Keratinocyte (primary cell): ENCODE data around the gene PALB2. TPM values are rescaled to one million over a fixed set of nuclear protein-coding genes. Genes with fewer than 3 reads are reported as not detected.
A peak's percentile ranks its signal among the peaks of the same experiment; 100 is the strongest.

ENCODE experiments used
- DNase-seq: peaks from one replicate; pipeline ENCODE4 v3.0.0-alpha.2; 2011; ENCODE audit warnings: low read depth, missing footprints, low spot score
- FAIRE-seq: peaks from 2 replicates; lab custom pipeline; 2011; peaks lifted over from hg19 to GRCh38; lab: Jason Lieb, UNC
- H2AFZ ChIP-seq: 2 replicates; pipeline ENCODE4 v1.6.0; 2012; ENCODE audit warnings: low read length, control low read depth, inconsistent platforms; ENCODE audit not compliant: control insufficient read depth
- H3K27ac ChIP-seq: 2 replicates; pipeline ENCODE4 v1.5.1; 2011; ENCODE audit warnings: low read length; ENCODE audit not compliant: control insufficient read depth, insufficient read depth
- H3K27me3 ChIP-seq: 3 replicates; pipeline ENCODE4 v1.6.0; 2011; ENCODE audit warnings: low read length; ENCODE audit not compliant: control insufficient read depth, insufficient read depth; ENCODE audit errors: extremely low read depth
- H3K36me3 ChIP-seq, 2 experiments: 2 replicates in 1 of 2; 3 replicates in 1 of 2; pipeline ENCODE4 v1.5.1; 2011; ENCODE audit warnings: low read length in 2 of 2, mild to moderate bottlenecking in 1 of 2; ENCODE audit not compliant: control insufficient read depth in 2 of 2, insufficient read depth in 2 of 2; ENCODE audit errors: extremely low read depth in 1 of 2
- H3K4me1 ChIP-seq: 3 replicates; pipeline ENCODE4 v1.5.1; 2011; ENCODE audit warnings: low read length; ENCODE audit not compliant: control insufficient read depth, insufficient read depth; ENCODE audit errors: extremely low read depth
- H3K4me2 ChIP-seq: 3 replicates; pipeline ENCODE4 v1.6.0; 2011; ENCODE audit warnings: low read depth, low read length; ENCODE audit not compliant: control insufficient read depth, insufficient read depth; ENCODE audit errors: extremely low read depth
- H3K4me3 ChIP-seq, 3 experiments: fragments of 200-600 bp in 1 of 3; sonication (generic) in 1 of 3; 2 replicates in 2 of 3; 3 replicates in 1 of 3; pipeline ENCODE4 v1.5.1; 2011 to 2016; ENCODE audit warnings: low read length in 3 of 3, mild to moderate bottlenecking in 3 of 3, control low read depth in 2 of 3, inconsistent platforms in 1 of 3, low read depth in 1 of 3, mixed read lengths in 1 of 3, mixed run types in 1 of 3, moderate library complexity in 1 of 3; ENCODE audit not compliant: control insufficient read depth in 2 of 3, insufficient read depth in 2 of 3; ENCODE audit errors: extremely low read depth in 1 of 3
- H3K79me2 ChIP-seq: 2 replicates; pipeline ENCODE4 v1.6.0; 2012; ENCODE audit warnings: low read length; ENCODE audit not compliant: control insufficient read depth, insufficient read depth
- H3K9ac ChIP-seq: 3 replicates; pipeline ENCODE4 v1.6.0; 2011; ENCODE audit warnings: low read length; ENCODE audit not compliant: control insufficient read depth, insufficient read depth; ENCODE audit errors: extremely low read depth
- H3K9me1 ChIP-seq: 3 replicates; pipeline ENCODE4 v1.6.0; 2011; ENCODE audit warnings: low read length; ENCODE audit not compliant: control insufficient read depth, insufficient read depth; ENCODE audit errors: extremely low read depth
- H3K9me3 ChIP-seq: 2 replicates; pipeline ENCODE4 v1.5.1; 2012; ENCODE audit warnings: low read depth, low read length; ENCODE audit not compliant: control insufficient read depth
- H4K20me1 ChIP-seq: 3 replicates; pipeline ENCODE4 v1.6.0; 2011; ENCODE audit warnings: low read length; ENCODE audit not compliant: control insufficient read depth, insufficient read depth; ENCODE audit errors: extremely low read depth
- EZH2 ChIP-seq: IDR thresholded peaks from one replicate; pipeline ENCODE4 v1.6.1; 2012; ENCODE audit warnings: inconsistent platforms, mild to moderate bottlenecking, low read length, moderate library complexity
- dilution Hi-C: fragments of 300-500 bp; cut with MboI; formaldehyde crosslinking; loops from one replicate; pipeline ENCODE4 v1.7.0; 2020; ENCODE audit warnings: low sequenced_read_pairs; ENCODE audit not compliant: extremely low pct_ligation_motif_present
- polyA plus RNA-seq, 5 experiments: library from polyadenylated mRNA; depleted of rRNA in 3 of 5; stranded (reverse) in 3 of 5; stranded (forward) in 1 of 5; unstranded in 1 of 5; fragments of >200 nt; gene quantifications; 1 replicate in 1 of 5; 2 replicates in 3 of 5; 3 replicates in 1 of 5; pipeline versions ENCODE4 v1.2.1 to v1.2.3, GENCODE V29; 2011 to 2012; ENCODE audit warnings: missing spikeins in 2 of 5, low read depth in 1 of 5, low replicate concordance in 1 of 5
- TF ChIP-seq, protein P1 (sequence below), 3 experiments: IDR thresholded peaks in 1 of 3; conservative IDR thresholded peaks in 1 of 3; optimal IDR thresholded peaks in 1 of 3; 2 replicates in 2 of 3; 3 replicates in 1 of 3; pipeline versions ENCODE3 to v1.5.1; 2011; ENCODE audit warnings: low read length in 3 of 3, mild to moderate bottlenecking in 3 of 3, moderate library complexity in 2 of 3, control low read depth in 1 of 3, inconsistent platforms in 1 of 3; ENCODE audit not compliant: insufficient read depth in 2 of 3; ENCODE audit errors: extremely low read depth in 1 of 3

The PALB2 gene
- polyA plus RNA-seq, 1 donor (not counting 4 experiments of a cell fraction or from before 2014, with no cell fraction given): 18.7 TPM

DNA sequence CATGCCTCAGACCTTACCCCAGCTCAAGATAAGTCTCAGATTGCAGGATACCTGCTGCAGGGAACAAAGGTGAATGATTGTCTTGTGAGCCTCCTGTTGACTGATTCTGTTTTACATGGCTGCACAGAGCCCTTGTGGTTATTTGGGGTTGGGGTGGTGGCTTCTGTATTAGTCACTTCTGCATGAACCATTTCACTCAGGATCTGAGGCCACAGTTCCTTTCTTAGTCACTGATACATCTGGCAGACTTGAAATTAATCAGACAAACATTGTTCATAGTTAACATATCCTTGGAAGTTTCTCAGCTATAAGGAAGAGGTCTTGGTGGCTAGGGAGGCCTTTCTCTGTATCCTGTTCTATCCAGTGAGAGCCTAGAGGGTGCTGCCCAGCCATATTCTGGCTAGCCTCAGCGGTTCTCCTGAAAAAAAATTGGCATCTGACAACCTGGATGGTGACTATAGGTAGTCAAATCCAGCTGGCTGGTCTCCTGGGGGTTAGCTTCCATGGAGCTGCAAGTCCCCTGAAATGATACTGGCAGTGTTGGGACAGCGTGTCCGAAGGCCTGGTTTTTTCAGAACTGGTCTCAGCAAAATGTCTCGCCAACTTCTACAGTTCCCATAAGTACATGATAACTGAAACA lies 29.1 kb upstream of the PALB2 start:
- peak; percentile 71 for DNase-seq
- H2AFZ ChIP-seq: no peak overlapping the region
- H3K36me3 ChIP-seq: peaks cover 21 to 29% of the 10 kb centered on the region in 2 experiments
- H3K27ac ChIP-seq: peak overlapping the region; percentile 63
- TF ChIP-seq EZH2: no peak
- H3K79me2 ChIP-seq: no peaks in the 10 kb centered on the region
- peak overlapping the region; percentile 24 for H3K9ac ChIP-seq
- no peaks in the 10 kb centered on the region for H3K27me3 ChIP-seq
- H3K4me1 ChIP-seq: peaks cover 16% of the 10 kb centered on the region
- peak; percentile 49 for FAIRE-seq
- no peak overlapping the region for H3K4me2 ChIP-seq
- no peaks in the 10 kb centered on the region for H3K9me3 ChIP-seq
- H4K20me1 ChIP-seq: no peaks in the 10 kb centered on the region
- H3K9me1 ChIP-seq: peaks cover 6% of the 10 kb centered on the region
- H3K4me3 ChIP-seq: no peak overlapping the region
- dilution Hi-C loops: no loop called here

DNA sequence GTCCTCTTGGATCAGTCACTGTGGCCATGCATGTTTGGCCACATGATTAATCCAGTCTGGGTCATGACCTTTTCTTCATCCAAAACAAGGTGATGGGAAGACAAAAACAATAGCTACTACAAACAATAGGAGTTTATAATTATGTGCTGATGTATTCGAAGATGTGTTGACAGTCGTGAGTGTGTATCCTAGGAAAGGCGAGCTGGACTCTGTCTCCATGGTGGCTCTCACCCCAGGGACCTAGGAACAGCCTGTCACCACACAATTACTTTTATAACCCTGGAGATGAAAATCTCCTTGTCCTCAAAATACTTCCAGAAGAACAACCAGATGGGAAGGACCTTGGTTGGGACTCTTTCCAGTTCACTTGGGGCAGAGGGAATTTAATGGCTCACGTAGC lies 27.8 kb upstream of the PALB2 start:
- H3K79me2 ChIP-seq: no peaks in the 10 kb centered on the region
- FAIRE-seq: no peak
- H3K4me1 ChIP-seq: peaks cover 16% of the 10 kb centered on the region
- H2AFZ ChIP-seq: no peak overlapping the region
- TF ChIP-seq, protein P1, sequence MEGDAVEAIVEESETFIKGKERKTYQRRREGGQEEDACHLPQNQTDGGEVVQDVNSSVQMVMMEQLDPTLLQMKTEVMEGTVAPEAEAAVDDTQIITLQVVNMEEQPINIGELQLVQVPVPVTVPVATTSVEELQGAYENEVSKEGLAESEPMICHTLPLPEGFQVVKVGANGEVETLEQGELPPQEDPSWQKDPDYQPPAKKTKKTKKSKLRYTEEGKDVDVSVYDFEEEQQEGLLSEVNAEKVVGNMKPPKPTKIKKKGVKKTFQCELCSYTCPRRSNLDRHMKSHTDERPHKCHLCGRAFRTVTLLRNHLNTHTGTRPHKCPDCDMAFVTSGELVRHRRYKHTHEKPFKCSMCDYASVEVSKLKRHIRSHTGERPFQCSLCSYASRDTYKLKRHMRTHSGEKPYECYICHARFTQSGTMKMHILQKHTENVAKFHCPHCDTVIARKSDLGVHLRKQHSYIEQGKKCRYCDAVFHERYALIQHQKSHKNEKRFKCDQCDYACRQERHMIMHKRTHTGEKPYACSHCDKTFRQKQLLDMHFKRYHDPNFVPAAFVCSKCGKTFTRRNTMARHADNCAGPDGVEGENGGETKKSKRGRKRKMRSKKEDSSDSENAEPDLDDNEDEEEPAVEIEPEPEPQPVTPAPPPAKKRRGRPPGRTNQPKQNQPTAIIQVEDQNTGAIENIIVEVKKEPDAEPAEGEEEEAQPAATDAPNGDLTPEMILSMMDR (optimal IDR thresholded peaks at IDR 0.05 in 1 of 3, IDR thresholded peaks at IDR 0.05 in 1 of 3, conservative IDR thresholded peaks at IDR 0.05 in 1 of 3; ENCODE audit: extremely low read depth in 1 of 3, insufficient read depth in 2 of 3, low read length in 3 of 3): no peak
- TF ChIP-seq EZH2: no peak
- peaks cover 6% of the 10 kb centered on the region for H3K9me1 ChIP-seq
- H3K36me3 ChIP-seq: peaks cover 25 to 39% of the 10 kb centered on the region in 2 experiments
- no peaks in the 10 kb centered on the region for H4K20me1 ChIP-seq
- H3K27ac ChIP-seq: no peak overlapping the region
- no peaks in the 10 kb centered on the region for H3K27me3 ChIP-seq
- H3K9ac ChIP-seq: no peak overlapping the region
- H3K9me3 ChIP-seq: no peaks in the 10 kb centered on the region
- DNase-seq: no peak
- dilution Hi-C loops: no loop called here
- no peak overlapping the region for H3K4me3 ChIP-seq
- H3K4me2 ChIP-seq: no peak overlapping the region

DNA sequence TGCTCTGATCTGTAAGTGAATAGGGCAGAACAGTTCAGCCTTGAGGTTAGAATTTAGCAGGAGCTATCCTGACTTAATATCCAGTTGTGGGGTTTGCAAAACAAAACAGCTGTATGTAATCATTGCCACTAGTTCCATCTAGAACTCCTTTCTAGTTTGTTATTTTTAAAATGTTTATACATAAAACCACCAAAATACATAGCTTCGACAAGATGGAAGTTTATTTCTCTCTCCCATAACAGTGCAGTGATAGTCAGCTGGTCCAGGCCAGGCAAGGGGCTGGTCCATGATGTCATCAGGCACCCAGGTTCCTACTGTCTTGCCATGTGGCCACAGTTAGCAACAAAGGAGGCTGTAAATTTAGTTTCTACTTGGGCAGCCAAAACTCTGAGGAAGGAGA lies 27.1 kb upstream of the PALB2 start:
- no peak for FAIRE-seq

More for the DNA sequence above, 27.1 kb upstream of the PALB2 start:
- dilution Hi-C loops: no loop called here
- TF ChIP-seq EZH2: no peak
- TF ChIP-seq, protein P1 (optimal IDR thresholded peaks at IDR 0.05 in 1 of 3, IDR thresholded peaks at IDR 0.05 in 1 of 3, conservative IDR thresholded peaks at IDR 0.05 in 1 of 3; ENCODE audit: extremely low read depth in 1 of 3, insufficient read depth in 2 of 3, low read length in 3 of 3): no peak
- Histone ChIP-seq H3K27ac (no peak overlapping the region), H3K4me1 (peaks cover 16% of the 10 kb centered on the region), H3K9ac (no peak overlapping the region), H2AFZ (no peak overlapping the region), H3K9me3 (no peaks in the 10 kb centered on the region), H3K27me3 (no peaks in the 10 kb centered on the region), H3K79me2 (no peaks in the 10 kb centered on the region), H3K4me3 (no peak overlapping the region), H3K36me3 (peaks cover 26 to 39% of the 10 kb centered on the region in 2 experiments), H3K9me1 (peaks cover 6% of the 10 kb centered on the region), H4K20me1 (no peaks in the 10 kb centered on the region), H3K4me2 (no peak overlapping the region)
- no peak for DNase-seq
